Trophoblast cell (in vitro differentiated cells and primary cell): Measurements from ENCODE around the gene POLN.

Experiments
- DNase-seq, 2 donors: peaks; one replicate each; pipeline ENCODE4 v3.0.0-alpha.2; 2016
- H2AFZ ChIP-seq: 2 replicates; pipeline ENCODE4 v1.6.1; 2013; ENCODE audit warnings: low read length, moderate library complexity, mild to moderate bottlenecking; ENCODE audit not compliant: insufficient read depth, poor library complexity
- H2AK5ac ChIP-seq: 2 replicates; pipeline ENCODE4 v1.6.1; 2013; ENCODE audit warnings: mild to moderate bottlenecking, low read length
- H2BK120ac ChIP-seq: 2 replicates; pipeline ENCODE4 v1.6.1; 2013; ENCODE audit warnings: low read length, mild to moderate bottlenecking, moderate library complexity; ENCODE audit not compliant: insufficient read depth, poor library complexity
- H2BK12ac ChIP-seq: 2 replicates; pipeline ENCODE4 v1.6.1; 2013; ENCODE audit warnings: mild to moderate bottlenecking, low read length, moderate library complexity
- H2BK5ac ChIP-seq: 2 replicates; pipeline ENCODE4 v1.6.1; 2013; ENCODE audit warnings: low read length, low read depth, moderate library complexity, mild to moderate bottlenecking; ENCODE audit not compliant: poor library complexity
- H3K14ac ChIP-seq: 2 replicates; pipeline ENCODE4 v1.6.1; 2013; ENCODE audit warnings: mild to moderate bottlenecking, low read length
- H3K18ac ChIP-seq: 2 replicates; pipeline ENCODE4 v1.6.1; 2013; ENCODE audit warnings: mild to moderate bottlenecking, low read length
- H3K23ac ChIP-seq: 2 replicates; pipeline ENCODE4 v1.6.1; 2013; ENCODE audit warnings: low read length
- H3K27ac ChIP-seq: 2 replicates; pipeline ENCODE4 v1.5.1; 2013; ENCODE audit warnings: low read depth, mild to moderate bottlenecking, inconsistent platforms, low read length, moderate library complexity
- H3K27me3 ChIP-seq: 2 replicates; pipeline ENCODE4 v1.6.1; 2013; ENCODE audit warnings: inconsistent platforms, mild to moderate bottlenecking, low read length, moderate library complexity; ENCODE audit not compliant: insufficient read depth
- H3K36me3 ChIP-seq, 2 experiments: 1 replicate in 1 of 2; 2 replicates in 1 of 2; pipeline ENCODE4 v1.6.1; 2013; ENCODE audit warnings: low read length in 2 of 2, mild to moderate bottlenecking in 2 of 2, moderate library complexity in 1 of 2; ENCODE audit not compliant: insufficient read depth in 2 of 2, control insufficient read depth in 1 of 2
- H3K4ac ChIP-seq: 2 replicates; pipeline ENCODE4 v1.6.1; 2013; ENCODE audit warnings: low read depth, mild to moderate bottlenecking, low read length, moderate library complexity
- H3K4me1 ChIP-seq, 2 experiments: 1 replicate in 1 of 2; 2 replicates in 1 of 2; pipeline ENCODE4 v1.6.1; 2013; ENCODE audit warnings: low read length in 2 of 2, mild to moderate bottlenecking in 2 of 2, moderate library complexity in 1 of 2; ENCODE audit not compliant: insufficient read depth in 2 of 2, control insufficient read depth in 1 of 2
- H3K4me2 ChIP-seq: 2 replicates; pipeline ENCODE4 v1.6.1; 2013; ENCODE audit warnings: inconsistent platforms, mild to moderate bottlenecking, low read length, moderate library complexity
- H3K4me3 ChIP-seq: 2 replicates; pipeline ENCODE4 v1.5.1; 2013; ENCODE audit warnings: mild to moderate bottlenecking, low read depth, low read length, inconsistent platforms
- H3K79me1 ChIP-seq: one replicate; pipeline ENCODE4 v1.6.1; 2013; ENCODE audit warnings: low read length
- H3K79me2 ChIP-seq: 2 replicates; pipeline ENCODE4 v1.6.1; 2013; ENCODE audit warnings: low read length, mild to moderate bottlenecking; ENCODE audit not compliant: control insufficient read depth, insufficient read depth, poor library complexity
- H3K9ac ChIP-seq: 2 replicates; pipeline ENCODE4 v1.6.1; 2013; ENCODE audit warnings: mild to moderate bottlenecking, low read length
- H3K9me3 ChIP-seq: 2 replicates; pipeline ENCODE4 v1.6.1; 2013; ENCODE audit warnings: low read depth, mild to moderate bottlenecking, control low read depth, inconsistent platforms, low read length; ENCODE audit not compliant: insufficient read depth
- H4K12ac ChIP-seq: 2 replicates; pipeline ENCODE4 v1.6.1; 2013; ENCODE audit warnings: low read depth, mild to moderate bottlenecking, low read length, moderate library complexity
- H4K8ac ChIP-seq: 2 replicates; pipeline ENCODE4 v1.6.1; 2013; ENCODE audit warnings: low read depth, mild to moderate bottlenecking, low read length, moderate library complexity
- H4K91ac ChIP-seq: one replicate; pipeline ENCODE4 v1.6.1; 2013; ENCODE audit warnings: low read depth, mild to moderate bottlenecking, low read length, moderate library complexity
- WGBS: extraction: QIAGEN DNeasy Blood & Tissue Kit; methylation state at CpG from one replicate; pipeline ENCODE4 v1.1.7; 2013; ENCODE audit warnings: missing lambda C conversion rate; ENCODE audit not compliant: insufficient read length, insufficient coverage; ENCODE audit errors: extremely low coverage; 5-methylcytosine and 5-hydroxymethylcytosine counted together

The POLN gene

DNA sequence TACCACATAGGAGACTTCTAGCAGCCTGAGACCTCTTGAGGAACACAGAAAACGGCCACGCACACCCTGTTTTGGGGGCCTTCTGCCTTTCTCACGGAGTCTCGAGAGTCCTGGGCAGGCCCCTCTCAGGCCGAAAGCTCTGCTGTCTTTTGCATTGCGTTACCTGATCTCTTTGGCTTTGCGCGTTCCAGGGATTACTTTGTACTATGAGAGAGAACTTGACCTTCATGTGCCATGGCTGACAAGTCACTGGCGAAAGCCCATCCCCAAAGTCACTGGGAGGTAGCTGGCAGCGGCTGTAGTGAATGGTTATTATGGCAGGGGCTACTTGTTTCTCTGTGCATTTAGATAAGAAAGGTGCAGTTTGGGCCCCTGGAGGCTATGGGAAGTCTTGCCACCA, 190.8 kb downstream of the POLN start:
- Histone ChIP-seq H3K4me3 (no peak overlapping the region), H2AFZ (no peak overlapping the region), H3K4ac (no peak overlapping the region), H2BK12ac (no peak overlapping the region), H3K9me3 (peaks cover 3% of the 10 kb centered on the region), H3K79me2 (no peaks in the 10 kb centered on the region), H3K4me2 (no peak overlapping the region), H3K23ac (no peak overlapping the region), H3K9ac (no peak overlapping the region), H2AK5ac (no peak overlapping the region), H4K8ac (no peak overlapping the region), H4K12ac (no peak overlapping the region), H3K18ac (no peak overlapping the region), H3K14ac (no peak overlapping the region), H3K79me1 (no peaks in the 10 kb centered on the region), H3K4me1 (no peaks in the 10 kb centered on the region), H2BK5ac (no peak overlapping the region), H2BK120ac (no peak overlapping the region), H4K91ac (no peak overlapping the region), H3K27me3 (peaks cover under 1% of the 10 kb centered on the region), H3K36me3 (no peaks in the 10 kb centered on the region), H3K27ac (no peak overlapping the region)
- WGBS = no CpG with 5 or more reads among the region's 10 CpGs
- DNase-seq = no peak

DNA sequence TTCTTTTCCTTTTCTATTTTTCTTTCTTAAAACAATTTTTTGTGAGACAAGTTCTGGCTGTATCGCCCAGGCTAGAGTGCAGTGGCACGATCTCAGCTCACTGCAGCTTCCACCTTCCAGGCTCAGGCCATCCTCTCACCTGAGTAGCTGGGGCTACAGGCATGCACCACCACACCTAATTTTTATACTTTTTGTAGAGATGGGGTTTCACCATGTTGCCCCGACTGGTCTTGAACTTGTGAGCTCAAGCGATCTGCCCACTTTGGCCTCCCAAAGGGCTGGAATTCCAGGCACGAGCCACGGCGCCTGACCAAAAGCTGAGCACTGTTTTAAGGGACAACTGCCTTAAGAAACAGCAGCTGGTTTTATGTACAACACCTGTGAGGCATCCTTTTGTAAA, 192.1 kb downstream of the POLN start:
- Histone ChIP-seq H3K4me2 (no peak overlapping the region), H4K12ac (no peak overlapping the region), H3K27me3 (no peaks in the 10 kb centered on the region), H3K79me1 (no peaks in the 10 kb centered on the region), H3K36me3 (no peaks in the 10 kb centered on the region), H2AFZ (no peak overlapping the region), H2BK120ac (no peak overlapping the region), H3K4me3 (no peak overlapping the region), H2BK5ac (no peak overlapping the region), H4K91ac (no peak overlapping the region), H3K27ac (no peak overlapping the region), H2AK5ac (no peak overlapping the region), H3K4me1 (no peaks in the 10 kb centered on the region), H3K9ac (no peak overlapping the region), H3K18ac (no peak overlapping the region), H3K23ac (no peak overlapping the region), H3K9me3 (peaks cover 3% of the 10 kb centered on the region), H3K4ac (no peak overlapping the region), H4K8ac (no peak overlapping the region), H2BK12ac (no peak overlapping the region), H3K14ac (no peak overlapping the region), H3K79me2 (no peaks in the 10 kb centered on the region)
- DNase-seq = no peak
- no CpG with 5 or more reads among the region's 7 CpGs for WGBS

DNA sequence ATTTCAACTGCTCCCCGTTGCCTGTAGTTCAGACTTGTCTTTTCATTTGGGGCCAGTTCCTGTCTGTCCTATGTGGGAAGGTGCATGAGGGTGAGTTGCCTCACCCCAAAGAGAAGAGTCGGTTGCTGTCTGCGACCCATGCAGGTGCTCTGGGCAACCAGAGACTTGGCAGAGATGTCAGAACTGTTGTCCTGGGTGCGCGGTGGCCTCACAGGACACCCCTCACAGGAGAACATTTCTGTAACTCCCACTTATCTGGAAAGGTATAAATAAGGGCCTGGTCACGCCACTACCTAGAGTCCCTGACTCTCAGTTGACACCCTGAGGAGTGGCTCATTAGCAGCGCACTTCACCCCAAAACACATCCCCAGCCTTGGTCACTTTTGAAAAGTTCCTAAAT, 192.5 kb downstream of the POLN start:
- Histone ChIP-seq H4K8ac (no peak overlapping the region), H3K4ac (no peak overlapping the region)

DNA sequence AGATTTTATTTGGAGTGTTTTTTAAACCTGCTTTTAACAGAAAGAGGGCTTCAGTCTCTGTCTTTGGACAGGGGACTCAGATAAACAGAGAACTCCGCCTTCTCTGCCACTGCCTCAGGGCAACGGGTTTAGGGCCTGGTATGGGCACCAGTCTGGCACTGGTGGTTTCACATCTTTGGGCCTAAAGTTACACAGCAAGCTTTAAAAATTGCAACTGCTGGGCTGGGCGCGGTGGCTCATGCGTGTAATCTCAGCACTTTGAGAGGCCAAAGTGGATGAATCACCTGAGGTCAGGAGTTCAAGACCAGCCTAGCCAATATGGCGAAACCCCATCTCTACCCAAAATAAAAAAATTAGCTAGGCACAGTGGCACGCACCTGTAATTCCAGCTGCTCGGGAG, 193.1 kb downstream of the POLN start:
- Histone ChIP-seq H3K4ac (no peak overlapping the region), H2AK5ac (no peak overlapping the region), H3K79me1 (no peaks in the 10 kb centered on the region), H2BK12ac (no peak overlapping the region), H3K18ac (no peak overlapping the region), H4K8ac (no peak overlapping the region), H3K4me3 (no peak overlapping the region), H3K14ac (no peak overlapping the region), H2BK120ac (no peak overlapping the region), H2BK5ac (no peak overlapping the region), H3K9me3 (peaks cover 8% of the 10 kb centered on the region), H3K9ac (no peak overlapping the region), H3K4me2 (no peak overlapping the region), H3K79me2 (no peaks in the 10 kb centered on the region), H4K91ac (no peak overlapping the region), H3K4me1 (no peaks in the 10 kb centered on the region), H3K36me3 (peaks cover 0 to 3% of the 10 kb centered on the region in 2 experiments), H4K12ac (no peak overlapping the region), H2AFZ (no peak overlapping the region), H3K27me3 (no peaks in the 10 kb centered on the region), H3K27ac (no peak overlapping the region), H3K23ac (no peak overlapping the region)
- DNase-seq = no peak
- no CpG with 5 or more reads among the region's 8 CpGs for WGBS

More for the DNA sequence above, 192.5 kb downstream of the POLN start:
- Histone ChIP-seq H2AFZ (no peak overlapping the region), H3K9me3 (peaks cover 8% of the 10 kb centered on the region), H3K27me3 (no peaks in the 10 kb centered on the region), H4K12ac (no peak overlapping the region), H3K4me1 (no peaks in the 10 kb centered on the region), H2BK120ac (no peak overlapping the region), H3K79me1 (no peaks in the 10 kb centered on the region), H3K4me3 (no peak overlapping the region), H3K27ac (no peak overlapping the region), H3K79me2 (no peaks in the 10 kb centered on the region), H2BK5ac (no peak overlapping the region), H3K18ac (no peak overlapping the region), H4K91ac (no peak overlapping the region), H3K14ac (no peak overlapping the region), H2BK12ac (no peak overlapping the region), H2AK5ac (no peak overlapping the region), H3K23ac (no peak overlapping the region), H3K36me3 (peaks cover 0 to 3% of the 10 kb centered on the region in 2 experiments), H3K9ac (no peak overlapping the region), H3K4me2 (no peak overlapping the region)
- DNase-seq = no peak
- no CpG with 5 or more reads among the region's 7 CpGs for WGBS
